Measurements from ENCODE around the gene COLQ.
A peak's percentile ranks its signal among the peaks of the same experiment; 100 is the strongest.

The COLQ gene

GRCh38 chr3:15557511-15557946, 36.0 kb upstream of the COLQ start:
- Histone ChIP-seq H3K27me3 (ENCODE audit: insufficient read depth, low read length) (no peaks in the 10 kb centered on the region), H3K4me3 (ENCODE audit: low read depth, low read length) (no peak overlapping the region), H4K12ac (ENCODE audit: low read depth, low read length) (peak overlapping the region; percentile 69), H2BK120ac (ENCODE audit: insufficient read depth, low read length, poor library complexity) (no peak overlapping the region), H3K4me1 (ENCODE audit: control insufficient read depth in 1 of 2, insufficient read depth in 2 of 2, low read length in 2 of 2) (peaks cover 0 to 3% of the 10 kb centered on the region in 2 experiments), H3K79me1 (ENCODE audit: low read length) (peaks cover 2% of the 10 kb centered on the region), H2BK5ac (ENCODE audit: low read depth, low read length, poor library complexity) (no peak overlapping the region), H4K91ac (ENCODE audit: low read depth, low read length) (no peak overlapping the region), H3K9ac (ENCODE audit: low read length) (no peak overlapping the region), H3K27ac (ENCODE audit: low read depth, low read length) (no peak overlapping the region), H3K79me2 (ENCODE audit: control insufficient read depth, insufficient read depth, low read length, poor library complexity) (no peaks in the 10 kb centered on the region), H3K9me3 (ENCODE audit: insufficient read depth, low read depth, low read length) (no peaks in the 10 kb centered on the region), H3K4me2 (ENCODE audit: low read length) (peak overlapping the region; percentile 40), H3K36me3 (ENCODE audit: control insufficient read depth in 1 of 2, insufficient read depth in 2 of 2, low read length in 2 of 2) (peaks cover 3 to 6% of the 10 kb centered on the region in 2 experiments), H3K4ac (ENCODE audit: low read depth, low read length) (no peak overlapping the region), H2AFZ (ENCODE audit: insufficient read depth, low read length, poor library complexity) (no peak overlapping the region), H3K18ac (ENCODE audit: low read length) (no peak overlapping the region), H3K23ac (ENCODE audit: low read length) (no peak overlapping the region), H2BK12ac (ENCODE audit: low read length) (no peak overlapping the region), H2AK5ac (ENCODE audit: low read length) (no peak overlapping the region), H4K8ac (ENCODE audit: low read depth, low read length) (peak overlapping the region; percentile 78), H3K14ac (ENCODE audit: low read length) (no peak overlapping the region)
- peak; percentile 76 to 90 for DNase-seq
- WGBS (ENCODE audit: extremely low coverage, insufficient coverage, insufficient read length): no CpG with 5 or more reads among the region's 3 CpGs

- H3K4ac ChIP-seq (ENCODE audit: low read depth, low read length): no peak overlapping the region
- H2AFZ ChIP-seq (ENCODE audit: insufficient read depth, low read length, poor library complexity): no peak overlapping the region
- no peak overlapping the region for H4K91ac ChIP-seq (ENCODE audit: low read depth, low read length)
- H2BK120ac ChIP-seq (ENCODE audit: insufficient read depth, low read length, poor library complexity): no peak overlapping the region
- no peak overlapping the region for H3K18ac ChIP-seq (ENCODE audit: low read length)
- no peaks in the 10 kb centered on the region for H3K9me3 ChIP-seq (ENCODE audit: insufficient read depth, low read depth, low read length)
- H2AK5ac ChIP-seq (ENCODE audit: low read length): no peak overlapping the region
- peaks cover 2% of the 10 kb centered on the region for H3K79me1 ChIP-seq (ENCODE audit: low read length)
- H3K4me3 ChIP-seq (ENCODE audit: low read depth, low read length): no peak overlapping the region
- no peak overlapping the region for H2BK5ac ChIP-seq (ENCODE audit: low read depth, low read length, poor library complexity)
- no peak overlapping the region for H2BK12ac ChIP-seq (ENCODE audit: low read length)
- peaks cover 0 to 3% of the 10 kb centered on the region in 2 experiments for H3K4me1 ChIP-seq (ENCODE audit: control insufficient read depth in 1 of 2, insufficient read depth in 2 of 2, low read length in 2 of 2)
- no peak overlapping the region for H3K23ac ChIP-seq (ENCODE audit: low read length)
- H3K9ac ChIP-seq (ENCODE audit: low read length): no peak overlapping the region
- no peaks in the 10 kb centered on the region for H3K79me2 ChIP-seq (ENCODE audit: control insufficient read depth, insufficient read depth, low read length, poor library complexity)
- no CpG with 5 or more reads among the region's 2 CpGs for WGBS (ENCODE audit: extremely low coverage, insufficient coverage, insufficient read length)
- H3K36me3 ChIP-seq (ENCODE audit: control insufficient read depth in 1 of 2, insufficient read depth in 2 of 2, low read length in 2 of 2): peaks cover under 1 to 3% of the 10 kb centered on the region in 2 experiments
- no peak overlapping the region for H4K12ac ChIP-seq (ENCODE audit: low read depth, low read length)
- no peaks in the 10 kb centered on the region for H3K27me3 ChIP-seq (ENCODE audit: insufficient read depth, low read length)
- H4K8ac ChIP-seq (ENCODE audit: low read depth, low read length): no peak overlapping the region
- peak in 1 of 2 donors; percentile 25 for DNase-seq
- H3K4me2 ChIP-seq (ENCODE audit: low read length): no peak overlapping the region
- H3K27ac ChIP-seq (ENCODE audit: low read depth, low read length): no peak overlapping the region
- H3K14ac ChIP-seq (ENCODE audit: low read length): no peak overlapping the region
Observed at GRCh38 chr3:15556512-15556911, 35.0 kb upstream of the COLQ start.

GRCh38 chr3:15553749-15554148, 32.2 kb upstream of the COLQ start:
- Histone ChIP-seq H2AK5ac (ENCODE audit: low read length) (no peak overlapping the region), H4K8ac (ENCODE audit: low read depth, low read length) (no peak overlapping the region), H3K27me3 (ENCODE audit: insufficient read depth, low read length) (no peaks in the 10 kb centered on the region), H3K4ac (ENCODE audit: low read depth, low read length) (no peak overlapping the region), H3K79me1 (ENCODE audit: low read length) (peaks cover 2% of the 10 kb centered on the region), H3K9me3 (ENCODE audit: insufficient read depth, low read depth, low read length) (no peaks in the 10 kb centered on the region), H2AFZ (ENCODE audit: insufficient read depth, low read length, poor library complexity) (no peak overlapping the region), H3K4me1 (ENCODE audit: control insufficient read depth in 1 of 2, insufficient read depth in 2 of 2, low read length in 2 of 2) (peaks cover 0 to 3% of the 10 kb centered on the region in 2 experiments), H3K4me3 (ENCODE audit: low read depth, low read length) (no peak overlapping the region), H3K18ac (ENCODE audit: low read length) (no peak overlapping the region), H3K79me2 (ENCODE audit: control insufficient read depth, insufficient read depth, low read length, poor library complexity) (no peaks in the 10 kb centered on the region), H3K36me3 (ENCODE audit: control insufficient read depth in 1 of 2, insufficient read depth in 2 of 2, low read length in 2 of 2) (no peaks in the 10 kb centered on the region), H2BK120ac (ENCODE audit: insufficient read depth, low read length, poor library complexity) (no peak overlapping the region), H4K12ac (ENCODE audit: low read depth, low read length) (no peak overlapping the region), H2BK12ac (ENCODE audit: low read length) (no peak overlapping the region), H3K14ac (ENCODE audit: low read length) (no peak overlapping the region), H3K27ac (ENCODE audit: low read depth, low read length) (no peak overlapping the region), H3K23ac (ENCODE audit: low read length) (peak overlapping the region; percentile 33), H4K91ac (ENCODE audit: low read depth, low read length) (no peak overlapping the region), H3K9ac (ENCODE audit: low read length) (no peak overlapping the region), H3K4me2 (ENCODE audit: low read length) (no peak overlapping the region), H2BK5ac (ENCODE audit: low read depth, low read length, poor library complexity) (no peak overlapping the region)
- WGBS (ENCODE audit: extremely low coverage, insufficient coverage, insufficient read length): no CpG with 5 or more reads among the region's 3 CpGs
- DNase-seq: peak in 1 of 2 donors; percentile 56

- H3K9ac ChIP-seq (ENCODE audit: low read length): no peak overlapping the region
- no peaks in the 10 kb centered on the region for H3K9me3 ChIP-seq (ENCODE audit: insufficient read depth, low read depth, low read length)
- H3K23ac ChIP-seq (ENCODE audit: low read length): no peak overlapping the region
- H3K27me3 ChIP-seq (ENCODE audit: insufficient read depth, low read length): no peaks in the 10 kb centered on the region
- H3K79me1 ChIP-seq (ENCODE audit: low read length): no peaks in the 10 kb centered on the region
- no peak overlapping the region for H3K27ac ChIP-seq (ENCODE audit: low read depth, low read length)
- H3K14ac ChIP-seq (ENCODE audit: low read length): no peak overlapping the region
- H3K4me3 ChIP-seq (ENCODE audit: low read depth, low read length): no peak overlapping the region
- no peaks in the 10 kb centered on the region for H3K79me2 ChIP-seq (ENCODE audit: control insufficient read depth, insufficient read depth, low read length, poor library complexity)
- no peak overlapping the region for H2BK120ac ChIP-seq (ENCODE audit: insufficient read depth, low read length, poor library complexity)
- no peaks in the 10 kb centered on the region for H3K36me3 ChIP-seq (ENCODE audit: control insufficient read depth in 1 of 2, insufficient read depth in 2 of 2, low read length in 2 of 2)
- no peak overlapping the region for H2BK5ac ChIP-seq (ENCODE audit: low read depth, low read length, poor library complexity)
- H2AFZ ChIP-seq (ENCODE audit: insufficient read depth, low read length, poor library complexity): no peak overlapping the region
- no CpG with 5 or more reads among the region's 1 CpG for WGBS (ENCODE audit: extremely low coverage, insufficient coverage, insufficient read length)
- DNase-seq: no peak
- H2BK12ac ChIP-seq (ENCODE audit: low read length): no peak overlapping the region
- no peaks in the 10 kb centered on the region for H3K4me1 ChIP-seq (ENCODE audit: control insufficient read depth in 1 of 2, insufficient read depth in 2 of 2, low read length in 2 of 2)
- H3K4ac ChIP-seq (ENCODE audit: low read depth, low read length): no peak overlapping the region
- no peak overlapping the region for H3K4me2 ChIP-seq (ENCODE audit: low read length)
- no peak overlapping the region for H4K12ac ChIP-seq (ENCODE audit: low read depth, low read length)
- no peak overlapping the region for H2AK5ac ChIP-seq (ENCODE audit: low read length)
- no peak overlapping the region for H4K8ac ChIP-seq (ENCODE audit: low read depth, low read length)
- no peak overlapping the region for H4K91ac ChIP-seq (ENCODE audit: low read depth, low read length)
- H3K18ac ChIP-seq (ENCODE audit: low read length): no peak overlapping the region
Observed at GRCh38 chr3:15551902-15552301, 30.4 kb upstream of the COLQ start.
